HG02885 (cell line): ENCODE results near the gene ARMH1.
"Not testable (repeated sequence)": the region's sequence is repeated elsewhere in the genome, so short reads cannot be mapped to it uniquely, and the experiment has no call there.

Experiments used
- ATAC-seq: cut with Tn5 transposase; IDR thresholded peaks from one replicate; pipeline ENCODE4 v1.9.1; 2021; ENCODE audit warnings: mild to moderate bottlenecking; ENCODE audit not compliant: unreplicated experiment, poor library complexity

Gene ARMH1

DNA sequence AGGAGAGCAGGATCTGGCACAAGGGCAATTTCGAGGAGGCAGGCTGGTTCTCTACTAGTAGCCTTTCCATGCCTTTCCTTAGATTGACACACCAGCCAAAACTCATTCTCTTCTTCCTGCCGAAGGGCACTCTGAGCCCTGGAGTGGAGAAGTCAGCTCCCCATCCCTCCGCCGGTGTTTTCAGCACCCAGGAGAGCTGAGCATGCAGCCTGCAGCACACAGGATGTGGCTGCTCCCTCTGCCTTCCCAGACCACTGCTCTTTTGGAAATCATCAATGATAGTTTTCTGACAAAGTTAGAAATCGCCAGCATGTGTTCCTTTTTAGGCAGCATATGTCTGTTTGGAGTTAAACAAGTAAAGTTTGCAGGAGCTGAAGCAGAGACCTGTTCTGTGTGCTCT is 44.8 kb downstream of the ARMH1 start:
- no peak for ATAC-seq

DNA sequence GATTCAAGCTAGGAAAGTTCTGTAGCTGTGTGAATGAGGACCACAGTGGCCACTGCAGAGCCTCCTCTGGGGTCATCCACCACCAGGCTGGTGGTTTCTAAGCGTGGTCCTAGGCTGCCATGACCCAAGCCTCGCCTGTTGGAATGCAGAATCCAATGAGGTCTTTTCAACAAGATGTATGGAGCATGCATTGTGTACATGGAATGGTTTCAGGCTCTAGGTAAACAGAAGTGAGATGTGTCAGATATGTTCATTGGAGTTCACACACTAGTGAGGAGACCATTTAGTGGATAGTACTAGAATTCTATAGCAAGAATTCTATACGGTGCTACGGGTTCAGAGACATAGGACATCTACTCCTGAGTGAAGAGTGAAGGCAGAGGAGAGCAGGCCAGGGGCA is 45.8 kb downstream of the ARMH1 start:
- no peak for ATAC-seq

DNA sequence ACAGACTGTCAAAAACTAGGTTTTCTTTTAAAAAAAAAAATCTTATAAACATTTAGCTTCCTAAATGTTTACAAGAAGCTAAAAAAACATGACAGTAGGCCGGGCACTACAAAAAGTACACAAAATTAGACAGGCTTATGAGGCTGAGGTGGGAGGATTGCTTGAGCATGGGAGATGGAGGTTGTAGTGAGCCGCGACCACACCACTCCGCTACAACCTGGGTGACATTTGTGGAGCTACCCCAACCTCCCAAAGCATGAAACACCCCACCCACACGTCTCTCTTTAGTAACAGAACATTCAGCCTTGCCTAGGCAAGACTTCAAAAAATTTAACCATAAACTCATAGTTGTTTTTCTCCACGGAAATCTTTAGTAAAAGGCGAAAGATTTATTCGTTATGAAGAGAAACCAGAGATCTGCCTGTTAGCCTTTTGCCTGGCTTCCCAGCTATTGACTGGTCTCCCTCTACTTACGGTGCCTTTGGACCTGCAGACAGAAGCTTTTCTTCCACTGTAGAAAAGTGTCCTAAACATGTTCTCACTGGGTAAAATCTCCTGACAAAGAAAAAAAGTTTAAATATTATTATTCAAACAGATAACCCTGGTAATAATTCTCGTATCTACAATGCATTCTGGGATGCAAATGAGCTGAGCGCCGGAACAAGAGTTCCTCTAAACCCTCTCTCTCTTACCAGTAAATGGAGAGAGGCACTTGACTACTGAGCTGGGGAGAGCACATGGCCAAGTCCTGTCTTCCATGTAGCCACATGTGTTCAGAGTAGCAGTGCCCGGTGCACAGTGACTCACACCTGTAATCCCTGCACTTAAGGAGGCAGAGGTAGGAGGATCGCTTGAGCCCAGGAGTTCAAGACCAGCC is 47.2 kb downstream of the ARMH1 start:
- ATAC-seq = peak; percentile 68

DNA sequence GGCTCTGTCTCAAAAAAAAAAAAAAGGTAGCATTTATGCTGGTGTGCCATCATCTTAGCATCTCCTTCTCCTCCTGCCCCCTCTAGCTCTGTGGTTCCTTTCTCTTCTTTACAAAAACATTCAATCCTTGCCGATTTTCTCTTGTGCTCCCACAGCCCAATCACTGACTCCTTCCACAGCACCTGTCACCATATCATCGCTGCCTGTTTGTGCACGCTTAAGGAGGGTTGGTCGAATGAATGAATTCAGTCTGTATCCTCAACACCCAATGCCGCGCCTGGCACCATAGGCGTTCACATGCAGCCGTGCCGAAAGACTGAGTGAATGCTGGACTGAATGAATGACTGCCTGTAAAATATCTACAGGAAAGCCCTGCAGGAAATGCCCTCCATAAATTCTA is 48.5 kb downstream of the ARMH1 start:
- no peak for ATAC-seq

DNA sequence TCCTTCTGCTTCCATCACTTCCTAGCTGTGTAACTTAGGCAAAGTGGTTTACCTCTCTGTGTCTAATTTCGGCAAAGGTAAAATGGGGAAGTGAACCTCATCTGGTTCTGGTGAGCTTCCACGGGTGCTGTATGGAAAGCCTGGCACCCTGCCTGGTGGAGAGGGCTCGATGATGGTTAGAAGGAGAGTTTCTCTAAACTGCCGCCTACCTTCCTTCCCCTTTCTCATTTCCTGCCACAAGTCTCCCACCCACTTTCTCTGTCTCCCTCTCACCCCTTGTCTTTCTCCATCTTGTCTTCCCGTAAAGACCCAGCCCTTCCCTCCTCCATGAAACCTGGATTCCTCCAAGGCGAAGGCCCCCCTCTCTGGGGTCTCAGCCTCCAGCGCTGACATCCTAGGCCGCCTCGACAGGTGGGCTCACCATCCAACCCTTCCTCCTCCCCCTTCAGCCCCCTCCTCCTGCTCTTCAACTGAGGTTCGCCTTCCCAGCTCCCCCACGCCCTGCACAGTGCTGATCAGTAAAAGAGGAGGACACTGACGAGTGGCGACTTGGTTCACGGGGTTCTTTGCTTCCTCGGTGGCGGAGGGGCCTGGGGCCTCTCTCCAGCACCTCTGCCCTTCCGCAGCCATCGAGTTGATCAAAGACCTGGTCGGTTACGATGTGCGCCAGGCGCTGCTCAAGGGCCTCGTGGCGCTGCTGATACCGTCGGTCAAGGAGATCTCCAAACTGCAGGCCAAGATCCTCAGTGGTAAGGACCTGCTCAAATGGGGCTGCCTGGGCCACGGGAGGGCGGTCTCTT is 49.2 kb downstream of the ARMH1 start:
- ATAC-seq = no peak

DNA sequence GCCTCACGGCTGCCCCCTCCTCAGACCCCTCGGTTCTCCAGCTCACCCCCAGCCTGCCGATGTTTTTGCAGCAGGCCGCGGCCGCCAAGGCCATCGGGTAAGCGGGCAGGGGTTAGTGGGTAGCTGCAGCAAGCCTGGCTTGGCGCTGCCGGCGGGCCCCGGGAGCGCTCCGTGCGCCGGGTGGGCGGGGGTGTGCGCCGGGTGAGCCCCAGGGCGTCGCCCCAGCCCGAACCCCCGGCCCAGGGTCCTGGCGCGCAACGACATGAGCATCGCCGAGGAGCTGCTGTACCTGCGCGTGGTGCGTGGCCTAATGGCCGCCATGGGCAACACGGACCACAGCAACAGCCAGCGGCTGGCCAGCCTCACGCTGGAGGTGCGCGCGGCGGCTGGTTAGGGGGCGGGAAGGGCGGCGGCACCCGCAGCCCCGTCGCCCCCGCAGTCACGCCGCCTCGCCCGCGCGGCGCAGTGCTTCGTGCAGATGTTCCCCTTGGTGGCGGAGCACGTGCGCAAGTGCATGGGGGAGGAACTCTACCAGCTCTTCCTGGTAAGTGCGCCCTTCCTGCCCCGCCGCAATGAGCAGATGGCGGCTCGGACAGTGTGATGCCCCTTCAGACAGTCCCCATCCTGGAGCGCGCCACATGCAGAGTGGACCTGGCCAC is 49.9 kb downstream of the ARMH1 start:
- no peak for ATAC-seq

DNA sequence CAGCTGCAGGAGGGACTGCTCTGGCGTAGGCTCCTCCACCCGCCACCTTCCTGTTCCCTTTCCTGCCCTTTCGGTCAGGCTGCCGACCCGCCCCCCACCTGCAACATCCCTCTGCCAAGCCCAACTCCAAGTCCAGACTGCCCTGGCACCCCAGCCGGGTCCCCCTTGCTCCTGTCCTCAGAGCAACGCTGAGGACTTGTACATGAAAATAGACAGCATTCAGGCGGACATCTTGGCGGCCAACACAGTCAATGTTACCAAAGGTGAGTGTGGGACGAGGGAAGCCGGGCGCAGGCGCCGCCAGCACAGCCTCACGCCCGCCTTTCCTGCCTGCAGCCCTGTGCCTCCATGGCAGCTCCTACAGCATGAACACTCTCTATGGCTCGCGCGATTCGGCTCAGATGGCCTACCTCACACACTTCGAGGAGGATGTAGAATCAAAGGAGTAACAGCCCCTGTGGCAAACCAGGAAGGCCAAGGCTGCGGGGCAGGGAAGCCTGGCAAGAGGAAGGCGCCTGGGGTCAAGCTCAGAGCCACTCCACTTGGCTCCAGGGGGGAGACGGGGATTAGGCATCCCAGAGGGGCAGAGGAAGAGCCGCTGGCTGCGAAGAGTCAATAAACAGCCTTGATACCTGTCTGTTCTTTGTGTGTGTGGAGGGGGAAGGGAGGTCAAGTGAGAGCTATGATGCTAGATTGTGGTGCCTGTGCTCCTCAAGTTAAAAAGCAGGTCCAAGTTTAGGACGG is 50.6 kb downstream of the ARMH1 start:
- ATAC-seq = no peak

DNA sequence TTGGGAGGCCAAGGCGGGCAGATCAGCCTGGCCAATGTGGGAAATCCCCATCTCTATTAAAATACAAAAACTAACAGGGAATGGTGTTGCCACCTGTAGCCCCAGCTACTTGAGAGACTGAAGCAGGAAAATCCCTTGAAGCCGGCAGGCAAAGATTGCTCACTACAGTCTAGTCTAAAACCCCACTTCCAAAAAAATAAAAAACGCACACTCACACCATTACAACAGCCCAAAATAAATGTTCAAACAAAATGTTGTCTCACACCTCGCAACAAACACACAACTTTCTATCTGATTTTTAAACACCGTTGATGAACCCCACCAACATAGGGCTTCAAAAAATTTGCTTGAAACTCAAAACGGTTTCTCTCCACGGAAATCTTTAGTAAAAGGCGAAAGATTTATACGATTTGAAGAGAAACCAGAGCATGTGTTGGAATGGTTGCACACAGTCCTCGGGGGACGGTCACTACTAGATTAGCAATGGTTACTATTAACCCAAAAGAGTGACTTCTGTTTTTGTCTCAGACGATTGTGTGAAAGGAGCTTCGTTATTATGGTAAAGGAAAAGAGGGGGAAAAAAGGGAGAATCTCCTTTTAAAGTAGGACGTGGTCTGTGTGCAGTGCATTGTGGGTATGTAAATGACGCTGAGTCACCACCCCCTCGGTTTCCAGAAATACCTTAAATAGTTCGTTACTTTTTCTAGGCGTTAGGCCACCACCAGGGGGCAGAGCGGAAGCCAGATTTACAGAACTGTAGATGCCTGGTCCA is 56.4 kb downstream of the ARMH1 start, which contains the start of gene RNU5D-1:
RNU5D-1 (minus strand) TSS at position 430 of the 772 bp plus-strand sequence.
- peak; percentile 60 for ATAC-seq

DNA sequence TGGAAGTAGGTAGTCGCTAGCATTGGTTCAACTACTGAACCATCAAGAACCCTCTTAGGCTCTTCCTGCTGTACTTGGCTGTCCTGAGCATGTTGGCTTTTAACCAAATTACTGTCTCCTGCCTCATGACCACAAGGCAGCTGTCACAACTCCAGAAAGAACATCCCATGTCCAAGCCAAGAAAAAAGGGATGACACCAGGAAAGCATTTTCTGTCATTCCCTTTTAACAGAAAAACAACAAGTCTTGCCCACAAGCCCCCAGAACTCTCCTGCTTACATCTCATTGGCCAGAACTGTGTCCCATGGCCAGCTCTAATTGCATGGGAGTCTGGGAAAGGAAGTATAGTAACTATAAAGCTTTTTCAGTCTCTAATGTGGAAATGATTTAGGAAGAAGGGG is 58.9 kb downstream of the ARMH1 start:
- no peak for ATAC-seq

DNA sequence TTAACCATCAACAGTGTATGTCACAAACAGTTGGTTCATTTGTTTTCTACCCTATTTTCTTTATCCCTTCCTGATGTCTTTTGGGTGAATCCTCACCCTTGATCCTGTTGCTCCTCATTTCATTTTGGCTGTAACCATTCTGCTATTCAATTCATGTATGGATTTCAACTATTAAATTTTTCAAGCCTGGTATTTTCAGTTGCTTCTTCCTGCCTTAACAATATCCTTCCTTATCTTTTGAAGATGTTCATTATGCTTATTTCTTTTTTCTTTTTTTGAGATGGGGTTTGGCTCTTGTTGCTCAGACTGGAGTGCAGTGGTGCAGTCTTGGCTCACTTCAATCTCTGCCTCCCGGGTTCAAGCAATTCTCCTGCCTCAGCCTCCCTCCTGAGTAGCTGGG is 59.3 kb downstream of the ARMH1 start:
- ATAC-seq = no peak

DNA sequence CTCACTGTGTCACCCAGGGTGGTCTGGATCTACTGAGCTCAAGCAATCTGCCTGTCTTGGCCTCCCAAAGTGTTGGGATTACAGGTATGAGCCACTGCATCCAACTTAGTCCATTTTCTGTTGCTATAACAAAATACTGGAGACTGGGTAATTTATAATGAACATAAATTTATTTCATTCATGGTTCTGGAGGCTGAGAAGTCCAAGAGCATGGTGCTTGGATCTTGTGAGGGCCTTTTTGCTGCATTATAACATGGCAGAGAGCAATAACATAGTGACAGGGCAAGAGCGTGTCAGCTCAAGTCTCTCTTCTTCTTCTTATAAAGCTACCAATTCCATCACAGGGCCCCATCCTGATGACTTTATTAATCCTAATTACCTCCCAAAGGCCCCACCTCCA is 61.5 kb downstream of the ARMH1 start:
- no peak for ATAC-seq

DNA sequence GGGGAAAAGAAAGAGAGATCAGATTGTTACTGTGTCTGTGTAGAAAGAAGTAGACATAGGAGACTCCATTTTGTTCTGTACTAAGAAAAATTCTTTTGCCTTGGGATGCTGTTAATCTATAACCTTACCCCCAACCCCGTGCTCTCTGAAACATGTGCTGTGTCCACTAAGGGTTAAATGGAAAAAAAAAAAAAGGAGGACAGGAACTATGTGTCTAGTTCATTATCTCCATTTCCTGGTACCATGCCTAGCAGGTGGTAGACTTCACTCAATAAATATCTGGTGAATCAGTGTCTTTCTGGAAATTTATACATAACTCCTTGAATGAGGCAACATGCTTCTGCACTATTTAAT is 64.4 kb downstream of the ARMH1 start:
- not testable (repeated sequence) for ATAC-seq

DNA sequence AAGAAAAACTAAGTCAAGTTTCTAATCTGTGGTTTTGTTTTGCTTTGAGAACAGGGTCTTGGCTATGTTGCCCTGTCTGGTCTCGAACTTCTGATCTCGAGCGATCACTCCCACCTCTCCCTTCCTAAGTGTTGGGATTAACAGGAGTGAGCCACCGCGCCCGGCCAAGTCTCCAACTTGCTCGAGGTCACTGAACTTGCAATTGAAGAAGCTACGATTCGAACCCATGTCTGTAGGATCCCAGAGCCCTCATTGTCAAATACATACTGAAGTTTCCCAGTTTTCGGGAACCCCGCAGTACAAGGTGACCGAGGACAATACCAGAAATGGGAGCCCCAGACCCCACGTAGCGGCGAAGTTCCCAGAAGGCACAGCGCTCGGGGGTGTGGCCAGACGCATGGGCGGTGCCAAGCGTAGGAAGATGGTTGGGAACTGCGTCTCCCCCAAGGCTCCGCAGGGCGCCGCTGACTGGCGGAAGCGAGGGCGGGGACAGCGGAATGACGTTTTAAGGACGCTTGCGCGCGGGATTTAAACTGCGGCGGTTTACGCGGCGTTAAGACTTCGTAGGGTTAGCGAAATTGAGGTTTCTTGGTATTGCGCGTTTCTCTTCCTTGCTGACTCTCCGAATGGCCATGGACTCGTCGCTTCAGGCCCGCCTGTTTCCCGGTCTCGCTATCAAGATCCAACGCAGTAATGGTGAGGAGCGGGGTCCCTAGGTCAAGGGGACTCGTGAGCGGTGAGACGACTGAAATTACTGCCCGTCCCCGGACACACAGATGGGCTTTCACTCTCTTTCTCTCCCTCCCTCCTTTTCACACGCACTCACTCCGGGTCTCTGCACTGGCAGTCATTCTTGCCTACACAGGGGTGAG is 65.0 kb downstream of the ARMH1 start, which contains the start of gene KIF2C:
KIF2C (plus strand) TSS at position 531 of the 872 bp plus-strand sequence; CDS start at position 627, 96 bp downstream.
- peak; percentile 99 for ATAC-seq

DNA sequence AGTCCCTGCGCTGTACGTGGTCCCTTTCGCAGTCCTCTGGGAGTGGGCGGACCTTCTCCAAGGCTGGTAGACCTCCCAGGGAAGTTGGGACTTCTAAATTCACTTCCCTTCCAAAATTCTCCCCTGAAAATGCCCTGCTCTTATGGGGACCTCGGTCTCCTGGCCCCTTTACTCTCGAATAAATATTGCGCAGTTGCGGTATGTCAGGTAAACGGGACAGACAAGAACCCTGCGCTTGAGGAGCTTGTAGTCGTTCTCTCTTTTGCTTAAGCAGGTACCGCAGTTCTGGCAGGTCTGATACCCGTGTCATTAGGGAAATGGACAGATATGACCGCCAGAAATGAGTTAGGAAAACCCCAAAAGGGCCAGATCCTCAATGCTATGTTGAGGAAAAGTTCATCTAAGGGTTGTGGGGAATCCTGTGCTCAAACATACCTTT is 65.7 kb downstream of the ARMH1 start:
- peak; percentile 17 for ATAC-seq

DNA sequence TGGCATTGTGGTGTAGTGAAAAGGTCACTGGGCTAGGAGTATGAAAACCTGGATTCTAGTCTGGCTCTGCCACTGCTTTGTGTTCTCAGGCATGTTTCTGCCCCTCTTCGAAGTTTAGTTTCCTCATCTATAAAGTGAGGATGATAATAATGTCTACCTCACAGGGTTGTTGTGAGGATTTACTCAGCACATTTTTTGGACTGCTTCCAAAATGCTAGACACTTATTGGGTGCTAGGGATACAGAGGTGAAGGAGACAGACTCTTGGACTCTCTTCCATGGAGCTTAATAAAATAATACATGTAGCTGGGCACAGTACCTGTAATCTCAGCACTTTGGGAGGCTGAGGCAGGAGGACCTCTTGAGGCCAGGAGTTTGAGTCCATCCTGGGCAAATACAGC is 68.7 kb downstream of the ARMH1 start:
- no peak for ATAC-seq

DNA sequence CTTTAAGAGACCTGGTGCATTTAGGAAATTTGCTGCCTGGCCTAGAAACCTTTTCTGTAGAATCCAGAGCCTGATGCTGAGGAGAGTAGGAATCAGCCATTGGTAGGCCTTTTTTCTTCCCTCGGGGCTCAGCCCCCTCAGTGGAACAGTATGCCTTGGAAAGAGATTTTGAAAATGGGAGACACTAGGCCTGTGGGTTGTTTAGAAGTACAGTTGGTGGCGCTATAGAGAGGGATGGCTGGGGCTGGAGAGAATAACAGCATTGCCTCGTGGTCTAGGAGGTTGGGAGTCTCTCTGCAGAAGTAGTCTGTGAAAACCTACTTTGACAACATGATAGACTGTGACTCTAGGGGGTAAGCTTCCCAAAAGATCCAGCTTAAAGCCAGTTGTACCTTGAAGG is 73.4 kb downstream of the ARMH1 start:
- ATAC-seq = no peak

DNA sequence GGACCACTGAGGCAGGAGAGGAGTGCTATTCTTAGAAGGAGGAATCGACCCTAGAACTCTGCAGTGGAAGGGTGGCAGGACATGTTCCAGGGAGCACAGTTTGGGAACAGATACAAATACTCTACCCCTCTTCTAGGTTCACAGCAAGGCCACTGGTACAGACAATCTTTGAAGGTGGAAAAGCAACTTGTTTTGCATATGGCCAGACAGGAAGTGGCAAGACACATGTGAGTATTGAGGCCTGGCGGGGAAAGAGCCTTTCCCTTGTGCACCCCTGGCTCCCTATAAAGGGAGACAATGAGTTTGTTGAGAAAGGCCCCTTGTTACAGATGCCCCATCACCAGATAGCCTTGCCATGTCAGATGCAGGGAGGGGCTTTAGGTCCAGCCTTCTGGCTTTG is 82.9 kb downstream of the ARMH1 start:
- ATAC-seq = no peak

DNA sequence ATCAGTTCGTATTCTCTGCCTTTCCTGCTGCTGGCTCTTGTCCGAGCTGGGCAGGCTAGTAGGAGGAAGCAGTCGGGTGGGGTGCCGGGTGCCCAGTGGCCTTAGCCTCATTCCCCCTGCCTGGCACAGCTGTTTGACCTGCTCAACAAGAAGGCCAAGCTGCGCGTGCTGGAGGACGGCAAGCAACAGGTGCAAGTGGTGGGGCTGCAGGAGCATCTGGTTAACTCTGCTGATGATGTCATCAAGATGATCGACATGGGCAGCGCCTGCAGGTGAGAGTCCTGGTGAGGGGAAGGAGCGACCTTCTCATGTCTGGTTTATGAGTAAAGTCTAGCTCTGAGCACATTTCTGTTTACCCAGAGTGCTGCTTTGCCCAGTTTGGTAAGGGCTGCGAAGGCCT is 84.6 kb downstream of the ARMH1 start:
- ATAC-seq = no peak
